GM12891 (cell line): Measurements from ENCODE around the gene TIMP3.

ENCODE experiments used
- DNase-seq: peaks from one replicate; pipeline ENCODE4 v3.0.0; 2011; ENCODE audit warnings: low spot score; ENCODE audit not compliant: insufficient read length
- FAIRE-seq: peaks from 2 replicates; lab custom pipeline; 2011; peaks lifted over from hg19 to GRCh38; lab: Jason Lieb, UNC
- PAX5 ChIP-seq: IDR thresholded peaks from 2 replicates; pipeline ENCODE4 v1.6.1; 2011; ENCODE audit warnings: low read length, moderate library complexity, mild to moderate bottlenecking; ENCODE audit not compliant: insufficient read depth, severe bottlenecking
- POLR2A ChIP-seq: IDR thresholded peaks from 2 replicates; pipeline ENCODE4 v1.6.1; 2011; ENCODE audit warnings: low read depth, low read length, control low read depth
- POLR2AphosphoS5 ChIP-seq: IDR thresholded peaks from 2 replicates; pipeline ENCODE4 v1.6.1; 2011; ENCODE audit warnings: low read depth, low read length, control low read depth
- POU2F2 ChIP-seq: IDR thresholded peaks from 2 replicates; pipeline ENCODE4 v1.6.1; 2011; ENCODE audit warnings: low read depth, mild to moderate bottlenecking, control low read depth, low read length, moderate library complexity
- SPI1 ChIP-seq: IDR thresholded peaks from 2 replicates; pipeline ENCODE4 v1.6.1; 2011; ENCODE audit warnings: low read depth, low read length, control low read depth
- TAF1 ChIP-seq: IDR thresholded peaks from 2 replicates; pipeline ENCODE4 v1.6.1; 2011; ENCODE audit warnings: low read depth, low read length, control low read depth

Gene TIMP3

DNA sequence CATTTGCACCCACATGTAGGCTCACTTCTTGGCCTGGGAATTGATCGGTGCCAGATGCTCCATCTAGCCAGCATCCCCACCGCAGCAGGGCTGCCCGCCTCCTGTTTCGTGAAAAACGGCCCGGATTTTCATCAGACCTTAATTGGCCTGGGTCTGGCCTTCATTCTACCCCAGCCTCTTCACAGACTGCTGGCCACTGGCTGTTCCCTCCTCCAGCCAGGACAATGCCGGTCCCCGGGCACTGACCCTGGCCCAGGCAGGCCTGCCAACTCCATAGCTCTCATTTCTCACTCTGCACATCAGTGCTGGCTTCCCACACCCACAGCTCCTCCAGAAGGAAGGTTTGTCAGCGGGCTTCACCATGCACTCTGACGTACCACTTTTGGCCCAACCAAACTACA lies 27.9 kb downstream of the TIMP3 start:
- DNase-seq (no peak), FAIRE-seq (no peak)
- TF ChIP-seq POLR2A = no peak
- TF ChIP-seq SPI1 = no peak
- TF ChIP-seq POLR2AphosphoS5 = no peak
- no peak for TF ChIP-seq TAF1
- no peak for TF ChIP-seq POU2F2
- no peak for TF ChIP-seq PAX5

DNA sequence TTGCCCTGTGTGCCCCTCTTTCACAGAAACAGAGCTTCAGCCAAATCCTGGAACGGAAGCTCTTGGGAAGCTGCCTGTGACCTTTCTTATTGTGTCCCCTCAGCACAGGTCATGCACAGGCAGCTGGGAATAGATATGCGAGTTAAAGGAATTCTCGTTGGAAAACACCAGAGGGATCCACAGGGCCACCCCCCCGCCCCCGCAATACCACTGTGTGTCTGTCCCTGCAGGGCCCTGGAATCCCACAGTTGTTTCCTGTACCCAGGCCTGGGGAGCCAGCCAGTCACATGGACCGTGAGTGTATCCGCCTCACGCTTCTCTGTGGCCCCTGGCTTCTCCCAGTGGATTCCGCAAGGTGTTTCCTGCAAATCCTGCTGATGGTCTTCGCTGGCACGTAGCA lies 29.0 kb downstream of the TIMP3 start:
- FAIRE-seq = no peak
- no peak for DNase-seq
- TF ChIP-seq POLR2AphosphoS5 (no peak), POLR2A (no peak), TAF1 (no peak), SPI1 (no peak), POU2F2 (no peak), PAX5 (no peak)

DNA sequence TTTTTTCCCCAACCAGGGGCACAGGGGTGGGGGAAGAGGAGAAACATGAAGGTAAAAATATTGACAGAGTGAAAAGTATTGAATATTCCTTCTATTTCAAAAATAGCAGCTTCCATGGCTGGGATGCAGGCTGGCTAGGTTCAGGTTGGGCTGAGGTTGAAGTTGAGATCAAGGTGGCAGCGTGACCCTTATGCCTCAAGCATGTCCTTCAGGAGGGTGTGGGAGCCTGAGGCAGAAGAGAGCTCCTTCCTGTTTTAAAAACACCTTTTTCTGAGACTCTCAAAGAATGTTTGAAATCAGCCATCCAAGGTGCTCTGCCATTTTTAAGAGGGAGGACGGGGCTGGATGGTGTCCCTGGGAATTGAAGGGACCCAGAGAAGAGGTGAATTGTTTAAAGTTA lies 29.5 kb downstream of the TIMP3 start:
- FAIRE-seq (no peak), DNase-seq (no peak)
- TF ChIP-seq SPI1 = no peak
- TF ChIP-seq POU2F2 = no peak
- no peak for TF ChIP-seq POLR2AphosphoS5
- TF ChIP-seq POLR2A = no peak
- TF ChIP-seq TAF1 = no peak
- no peak for TF ChIP-seq PAX5

DNA sequence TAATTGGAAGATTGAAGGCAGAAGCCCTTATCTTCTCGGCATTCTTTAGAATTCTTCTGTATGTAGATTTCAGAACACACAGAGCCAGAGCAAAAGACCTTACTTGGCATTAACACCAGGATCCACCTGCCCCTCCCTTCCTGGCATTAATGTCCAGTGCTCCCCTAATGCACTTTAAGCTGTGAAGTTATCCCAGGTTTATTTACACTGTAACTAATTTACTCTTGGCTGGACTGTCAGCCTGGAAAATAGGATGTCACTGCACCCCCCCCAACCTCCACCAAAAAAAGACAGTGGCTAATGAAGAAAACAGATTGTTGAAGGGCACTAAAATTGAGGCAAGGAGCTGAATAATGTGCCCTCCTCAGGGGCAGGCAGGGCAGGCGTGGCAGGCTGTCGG lies 30.1 kb downstream of the TIMP3 start:
- no peak for TF ChIP-seq TAF1
- no peak for DNase-seq
- FAIRE-seq = no peak

DNA sequence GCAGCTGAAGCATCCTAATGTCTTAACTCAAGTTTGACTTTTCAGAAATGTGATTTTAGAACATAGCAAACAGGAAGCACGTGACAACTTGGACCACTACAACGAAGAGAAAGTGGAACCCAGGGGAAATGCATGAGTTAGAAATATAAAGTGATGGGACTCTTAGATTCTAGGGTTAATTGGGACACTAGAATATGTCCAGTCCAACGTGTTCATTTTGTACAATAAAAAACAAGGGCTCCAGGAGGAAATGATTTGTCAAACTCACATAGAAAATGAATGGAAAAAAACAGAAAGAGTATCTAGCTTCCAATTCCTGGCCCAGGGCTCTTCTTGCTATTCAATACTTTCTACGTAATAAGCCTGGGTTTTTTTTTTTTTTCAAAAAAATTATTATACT lies 30.7 kb downstream of the TIMP3 start:
- DNase-seq = no peak
- TF ChIP-seq POLR2A (no peak), PAX5 (no peak), SPI1 (no peak)
- no peak for FAIRE-seq

DNA sequence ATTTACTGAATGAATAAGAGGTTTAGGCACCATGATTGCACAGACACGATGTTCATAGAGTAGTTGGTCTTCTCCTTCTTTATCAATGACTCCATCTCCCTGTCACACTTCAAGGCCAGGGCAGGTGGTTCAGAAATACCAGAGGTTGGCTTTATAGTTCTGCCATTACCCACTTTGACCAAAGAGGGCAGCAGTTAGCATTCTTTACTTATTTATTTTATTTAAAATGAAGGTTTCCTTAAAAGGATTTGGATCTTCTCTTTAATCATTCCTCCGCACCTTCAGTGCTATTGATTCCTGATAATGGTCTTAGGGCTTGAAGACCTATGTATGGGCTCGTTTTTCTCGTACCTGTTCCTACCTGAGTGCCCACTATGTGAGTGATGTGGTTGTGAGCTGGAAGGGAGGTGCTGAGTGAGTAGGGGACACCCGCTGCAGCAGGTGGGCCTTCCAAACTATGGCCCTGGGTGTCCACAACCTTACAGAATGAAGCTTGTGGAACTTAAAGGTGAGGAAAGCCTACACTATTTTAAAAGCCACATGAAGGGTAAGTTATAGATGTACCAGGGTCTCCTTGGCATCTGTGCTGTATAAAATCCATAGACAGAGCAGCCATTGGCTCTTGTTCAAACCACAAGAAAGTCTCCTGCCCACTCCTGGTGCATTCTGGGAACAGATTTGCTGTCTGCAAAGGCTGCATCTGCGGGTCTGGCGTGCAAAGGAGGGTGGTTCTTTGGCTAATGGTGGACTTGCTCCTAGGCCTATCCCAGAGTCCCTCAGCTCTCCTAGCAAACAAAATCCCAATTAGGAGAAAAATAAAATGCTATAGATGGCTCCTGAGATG lies 35.0 kb downstream of the TIMP3 start:
- TF ChIP-seq PAX5 (no peak), SPI1 (no peak), POU2F2 (no peak), POLR2A (no peak), POLR2AphosphoS5 (no peak), TAF1 (no peak)
- DNase-seq (peak; percentile 28), FAIRE-seq (no peak)

DNA sequence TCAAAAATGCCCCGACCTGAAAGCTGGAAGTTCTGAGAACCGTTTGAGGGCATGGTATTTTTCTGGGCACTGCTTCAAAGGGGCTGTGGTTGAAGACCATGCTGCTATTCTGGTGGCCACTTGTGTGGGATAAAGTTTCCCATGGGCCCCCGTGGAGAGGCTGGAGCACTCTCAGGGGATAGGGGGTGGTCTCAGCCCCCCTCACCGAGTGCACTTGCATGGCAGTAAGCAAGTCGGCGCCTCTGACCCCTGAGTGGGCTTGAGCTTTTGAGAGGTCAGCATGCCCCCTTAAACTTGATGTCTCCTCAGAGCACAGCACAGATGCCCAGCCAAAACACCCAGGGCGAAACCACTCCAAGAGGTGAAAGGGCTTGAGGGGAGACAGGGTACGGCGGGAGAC lies 35.6 kb downstream of the TIMP3 start:
- TF ChIP-seq POLR2A = no peak
- TF ChIP-seq POU2F2 = no peak
- TF ChIP-seq PAX5 = no peak
- TF ChIP-seq POLR2AphosphoS5 = no peak
- TF ChIP-seq SPI1 = no peak
- TF ChIP-seq TAF1 = no peak
- no peak for DNase-seq
- FAIRE-seq = no peak

DNA sequence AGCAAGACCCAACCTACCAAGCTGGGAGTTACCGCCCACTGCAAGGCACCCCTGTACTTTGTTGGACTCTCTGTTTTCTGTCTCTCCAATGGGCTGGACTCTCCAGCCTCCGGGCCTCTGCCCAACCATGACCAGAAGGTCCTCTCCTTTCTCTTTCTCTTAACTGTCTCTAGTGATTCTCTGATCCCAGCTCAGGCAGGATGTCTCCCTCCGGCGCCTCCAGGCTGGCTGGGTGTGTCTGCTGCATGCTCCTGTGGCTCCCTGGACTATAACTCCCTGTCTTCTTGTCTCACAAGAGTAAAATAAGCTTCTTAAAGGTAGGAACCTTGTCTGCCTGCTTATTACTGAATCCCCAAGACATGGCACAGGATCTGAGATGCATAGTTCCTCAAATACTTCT lies 36.3 kb downstream of the TIMP3 start:
- no peak for TF ChIP-seq POLR2AphosphoS5
- no peak for TF ChIP-seq PAX5
- no peak for TF ChIP-seq SPI1
- TF ChIP-seq TAF1 = no peak
- no peak for TF ChIP-seq POU2F2
- no peak for TF ChIP-seq POLR2A
- DNase-seq (no peak), FAIRE-seq (no peak)

DNA sequence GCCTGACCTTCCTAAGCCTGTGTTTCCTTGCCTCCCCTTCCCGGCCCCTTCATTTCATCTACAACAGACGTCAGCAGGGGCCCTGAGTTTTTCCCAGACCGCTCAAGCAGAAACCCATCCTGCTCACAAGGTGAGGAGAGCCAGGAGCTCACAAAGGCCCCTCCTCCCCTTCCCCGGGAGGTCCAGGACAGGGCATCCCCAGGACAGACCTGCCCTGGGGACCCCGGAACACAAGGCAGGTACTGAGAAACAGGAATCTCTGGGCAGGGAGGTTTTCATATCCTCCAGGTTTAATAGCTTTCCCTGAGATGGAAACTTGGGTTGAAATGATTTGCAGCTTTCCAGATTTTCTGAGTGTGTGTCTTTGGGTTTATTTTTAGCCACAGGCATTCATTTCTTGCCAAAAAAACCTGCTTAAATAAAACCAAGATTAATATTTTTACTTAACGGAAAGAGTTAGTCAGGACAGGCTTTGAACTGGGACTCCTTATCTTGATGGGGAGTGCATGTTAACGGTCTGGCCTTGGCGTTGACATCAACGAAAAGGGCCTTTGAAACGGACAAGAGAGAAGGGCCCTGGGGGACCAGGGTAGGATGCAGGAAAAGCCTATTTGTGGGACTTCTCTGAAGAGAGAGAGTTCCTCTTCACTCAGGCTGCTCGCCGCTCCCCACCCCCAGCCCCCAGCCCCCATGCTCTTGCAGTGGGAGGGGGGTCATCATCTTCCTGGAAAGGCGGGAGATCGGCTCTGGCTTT lies 38.5 kb downstream of the TIMP3 start:
- TF ChIP-seq POLR2A = no peak
- no peak for TF ChIP-seq TAF1
- no peak for TF ChIP-seq PAX5
- no peak for TF ChIP-seq POLR2AphosphoS5
- TF ChIP-seq SPI1 = no peak
- no peak for TF ChIP-seq POU2F2
- FAIRE-seq (no peak), DNase-seq (no peak)

DNA sequence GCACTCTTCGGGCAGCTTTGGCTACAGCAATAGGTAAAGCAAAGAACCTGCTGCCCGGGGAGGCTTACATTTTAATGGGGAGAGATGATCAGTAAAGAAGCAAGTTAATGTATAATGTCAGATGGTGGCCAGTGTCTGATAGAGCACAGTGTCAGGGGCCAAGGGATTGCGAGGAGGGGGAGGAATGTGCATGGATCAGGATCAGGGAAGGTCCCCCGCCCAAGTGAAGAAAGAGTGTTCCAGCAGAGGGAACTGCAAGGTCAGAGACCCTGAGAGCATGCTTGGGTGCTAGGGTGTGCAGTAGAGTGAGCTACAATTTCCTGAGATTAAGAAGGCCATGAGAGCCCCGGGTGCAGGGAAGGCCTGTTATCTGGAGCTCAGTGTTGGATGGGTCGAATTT lies 39.7 kb downstream of the TIMP3 start:
- TF ChIP-seq TAF1 (no peak), POU2F2 (no peak), PAX5 (no peak), POLR2AphosphoS5 (no peak), SPI1 (no peak), POLR2A (no peak)
- DNase-seq = no peak
- no peak for FAIRE-seq

DNA sequence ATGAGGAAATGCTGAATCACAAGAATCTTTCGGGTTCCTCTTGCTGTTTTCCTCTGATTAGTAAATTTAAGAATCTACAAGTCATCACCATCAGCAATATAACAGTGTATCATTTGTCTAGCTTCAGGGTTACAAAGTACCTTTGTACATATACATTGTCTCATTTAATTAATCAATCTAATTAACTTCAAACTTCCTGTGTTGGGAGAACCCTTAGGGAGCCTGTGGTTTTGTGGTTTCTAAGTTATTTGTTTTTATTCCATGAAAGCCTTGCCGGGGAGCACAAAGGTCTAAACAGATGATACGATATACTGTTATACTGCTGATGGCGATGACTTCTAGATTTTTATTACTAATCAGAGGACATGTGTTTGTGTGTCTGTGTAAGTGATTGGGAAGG lies 41.0 kb downstream of the TIMP3 start:
- TF ChIP-seq SPI1 (no peak), POLR2A (no peak), POU2F2 (no peak), POLR2AphosphoS5 (no peak), TAF1 (no peak), PAX5 (no peak)
- no peak for FAIRE-seq
- DNase-seq = no peak
